Measurements from ENCODE around the gene ADH1B. TPM values are rescaled to one million over a fixed set of nuclear protein-coding genes. Genes with fewer than 3 reads are reported as not detected.

The ADH1B gene
- total RNA-seq, 1 donor from 2014 or later = not detected

- no peak for FAIRE-seq
- H3K4me2 ChIP-seq (ENCODE audit: low read length) = no peak overlapping the region
- DNase-seq (ENCODE audit: low read depth) = no peak
- H2AFZ ChIP-seq (ENCODE audit: low read depth, low read length) = no peak overlapping the region
- H3K4me3 ChIP-seq (ENCODE audit: insufficient read depth, low read depth, low read length) = no peak overlapping the region
- no peaks in the 10 kb centered on the region for H3K9me3 ChIP-seq (ENCODE audit: insufficient read depth, low read depth, low read length)
- H3K4me1 ChIP-seq (ENCODE audit: insufficient read depth, low read length) = no peaks in the 10 kb centered on the region
- no peaks in the 10 kb centered on the region for H3K27me3 ChIP-seq (ENCODE audit: insufficient read depth, low read length)
- no peak overlapping the region for H3K9ac ChIP-seq (ENCODE audit: low read length)
- H3K27me3 Mint-ChIP-seq (ENCODE audit: low read depth, unreplicated experiment) = no peaks in the 10 kb centered on the region
- H4K20me1 ChIP-seq (ENCODE audit: insufficient read depth, low read length) = no peaks in the 10 kb centered on the region
- H3K27ac ChIP-seq (ENCODE audit: low read depth, low read length) = no peak overlapping the region
- H3K4me3 Mint-ChIP-seq (ENCODE audit: unreplicated experiment) = no peak overlapping the region
- no peaks in the 10 kb centered on the region for H3K36me3 ChIP-seq (ENCODE audit: insufficient read depth, low read length)
- no peaks in the 10 kb centered on the region for H3K36me3 Mint-ChIP-seq (ENCODE audit: low read depth, unreplicated experiment)
- H3K79me2 ChIP-seq (ENCODE audit: insufficient read depth, low read length) = no peaks in the 10 kb centered on the region
- TF ChIP-seq EZH2 (IDR thresholded peaks at IDR 0.05; ENCODE audit: insufficient read depth, low read length) (no peak), CTCF (IDR thresholded peaks at IDR 0.05; ENCODE audit: insufficient read depth, low read depth, low read length) (no peak)
- H3K4me1 Mint-ChIP-seq (ENCODE audit: low read depth, unreplicated experiment) = no peaks in the 10 kb centered on the region
- H3K9me3 Mint-ChIP-seq (ENCODE audit: unreplicated experiment) = no peaks in the 10 kb centered on the region
- H3K27ac Mint-ChIP-seq (ENCODE audit: unreplicated experiment) = no peak overlapping the region
Observed at GRCh38 chr4:99334880-99335279, 13.7 kb upstream of the ADH1B start.

- Histone ChIP-seq H3K27ac (ENCODE audit: low read depth, low read length) (no peak overlapping the region), H3K4me3 (ENCODE audit: insufficient read depth, low read depth, low read length) (no peak overlapping the region), H3K27me3 (ENCODE audit: insufficient read depth, low read length) (no peaks in the 10 kb centered on the region), H2AFZ (ENCODE audit: low read depth, low read length) (no peak overlapping the region), H3K4me2 (ENCODE audit: low read length) (no peak overlapping the region), H3K4me1 (ENCODE audit: insufficient read depth, low read length) (no peaks in the 10 kb centered on the region), H3K36me3 (ENCODE audit: insufficient read depth, low read length) (no peaks in the 10 kb centered on the region), H3K9ac (ENCODE audit: low read length) (no peak overlapping the region), H3K9me3 (ENCODE audit: insufficient read depth, low read depth, low read length) (no peaks in the 10 kb centered on the region), H3K79me2 (ENCODE audit: insufficient read depth, low read length) (no peaks in the 10 kb centered on the region), H4K20me1 (ENCODE audit: insufficient read depth, low read length) (no peaks in the 10 kb centered on the region)
- Mint-ChIP-seq H3K9me3 (ENCODE audit: unreplicated experiment) (no peaks in the 10 kb centered on the region), H3K27ac (ENCODE audit: unreplicated experiment) (no peak overlapping the region), H3K4me3 (ENCODE audit: unreplicated experiment) (no peak overlapping the region), H3K36me3 (ENCODE audit: low read depth, unreplicated experiment) (no peaks in the 10 kb centered on the region), H3K4me1 (ENCODE audit: low read depth, unreplicated experiment) (no peaks in the 10 kb centered on the region), H3K27me3 (ENCODE audit: low read depth, unreplicated experiment) (no peaks in the 10 kb centered on the region)
- DNase-seq (ENCODE audit: low read depth) (no peak), FAIRE-seq (no peak)
- no peak for TF ChIP-seq CTCF (IDR thresholded peaks at IDR 0.05; ENCODE audit: insufficient read depth, low read depth, low read length)
- TF ChIP-seq EZH2 (IDR thresholded peaks at IDR 0.05; ENCODE audit: insufficient read depth, low read length) = no peak
Observed at GRCh38 chr4:99330648-99331047, 9.4 kb upstream of the ADH1B start.

GRCh38 chr4:99329876-99330275, 8.7 kb upstream of the ADH1B start:
- TF ChIP-seq EZH2 (IDR thresholded peaks at IDR 0.05; ENCODE audit: insufficient read depth, low read length) (no peak), CTCF (IDR thresholded peaks at IDR 0.05; ENCODE audit: insufficient read depth, low read depth, low read length) (no peak)
- Histone ChIP-seq H3K4me1 (ENCODE audit: insufficient read depth, low read length) (no peaks in the 10 kb centered on the region), H3K79me2 (ENCODE audit: insufficient read depth, low read length) (no peaks in the 10 kb centered on the region), H3K9me3 (ENCODE audit: insufficient read depth, low read depth, low read length) (no peaks in the 10 kb centered on the region), H3K9ac (ENCODE audit: low read length) (no peak overlapping the region), H2AFZ (ENCODE audit: low read depth, low read length) (no peak overlapping the region), H3K36me3 (ENCODE audit: insufficient read depth, low read length) (no peaks in the 10 kb centered on the region), H3K27ac (ENCODE audit: low read depth, low read length) (no peak overlapping the region), H3K4me2 (ENCODE audit: low read length) (no peak overlapping the region), H3K27me3 (ENCODE audit: insufficient read depth, low read length) (no peaks in the 10 kb centered on the region), H3K4me3 (ENCODE audit: insufficient read depth, low read depth, low read length) (no peak overlapping the region), H4K20me1 (ENCODE audit: insufficient read depth, low read length) (no peaks in the 10 kb centered on the region)
- DNase-seq (ENCODE audit: low read depth) (no peak), FAIRE-seq (no peak)
- no peaks in the 10 kb centered on the region for H3K36me3 Mint-ChIP-seq (ENCODE audit: low read depth, unreplicated experiment)
- H3K9me3 Mint-ChIP-seq (ENCODE audit: unreplicated experiment) = no peaks in the 10 kb centered on the region
- no peaks in the 10 kb centered on the region for H3K27me3 Mint-ChIP-seq (ENCODE audit: low read depth, unreplicated experiment)
- no peak overlapping the region for H3K4me3 Mint-ChIP-seq (ENCODE audit: unreplicated experiment)
- no peak overlapping the region for H3K27ac Mint-ChIP-seq (ENCODE audit: unreplicated experiment)
- no peaks in the 10 kb centered on the region for H3K4me1 Mint-ChIP-seq (ENCODE audit: low read depth, unreplicated experiment)

All from astrocyte (in vitro differentiated cells and primary cell).